Prostate gland (tissue), 2 donors: Measurements from ENCODE around the gene PGAP6.
"Not testable (repeated sequence)": the region's sequence is repeated elsewhere in the genome, so short reads cannot be mapped to it uniquely, and the experiment has no call there.

ENCODE experiments used
- POLR2A ChIP-seq: fragments of 450-650 bp; IDR thresholded peaks from one replicate; pipeline ENCODE4 v1.6.1; 2016; ENCODE audit warnings: antibody characterized with exemption, mild to moderate bottlenecking
- POLR2AphosphoS5 ChIP-seq: sonication (generic); formaldehyde crosslinking; IDR thresholded peaks from one replicate; pipeline ENCODE4 v1.6.1; 2017; ENCODE audit warnings: antibody characterized with exemption
- TF ChIP-seq, protein P1 (sequence below), 4 experiments: fragments of 200-600 bp in 2 of 4; fragments of 450-650 bp in 2 of 4; sonication (generic) in 2 of 4; IDR thresholded peaks; 1 replicate in 3 of 4; 2 replicates in 1 of 4; pipeline ENCODE4 v1.5.1; 2016 to 2019; ENCODE audit warnings: antibody characterized with exemption in 4 of 4, mild to moderate bottlenecking in 2 of 4, moderate library complexity in 2 of 4

DNA sequence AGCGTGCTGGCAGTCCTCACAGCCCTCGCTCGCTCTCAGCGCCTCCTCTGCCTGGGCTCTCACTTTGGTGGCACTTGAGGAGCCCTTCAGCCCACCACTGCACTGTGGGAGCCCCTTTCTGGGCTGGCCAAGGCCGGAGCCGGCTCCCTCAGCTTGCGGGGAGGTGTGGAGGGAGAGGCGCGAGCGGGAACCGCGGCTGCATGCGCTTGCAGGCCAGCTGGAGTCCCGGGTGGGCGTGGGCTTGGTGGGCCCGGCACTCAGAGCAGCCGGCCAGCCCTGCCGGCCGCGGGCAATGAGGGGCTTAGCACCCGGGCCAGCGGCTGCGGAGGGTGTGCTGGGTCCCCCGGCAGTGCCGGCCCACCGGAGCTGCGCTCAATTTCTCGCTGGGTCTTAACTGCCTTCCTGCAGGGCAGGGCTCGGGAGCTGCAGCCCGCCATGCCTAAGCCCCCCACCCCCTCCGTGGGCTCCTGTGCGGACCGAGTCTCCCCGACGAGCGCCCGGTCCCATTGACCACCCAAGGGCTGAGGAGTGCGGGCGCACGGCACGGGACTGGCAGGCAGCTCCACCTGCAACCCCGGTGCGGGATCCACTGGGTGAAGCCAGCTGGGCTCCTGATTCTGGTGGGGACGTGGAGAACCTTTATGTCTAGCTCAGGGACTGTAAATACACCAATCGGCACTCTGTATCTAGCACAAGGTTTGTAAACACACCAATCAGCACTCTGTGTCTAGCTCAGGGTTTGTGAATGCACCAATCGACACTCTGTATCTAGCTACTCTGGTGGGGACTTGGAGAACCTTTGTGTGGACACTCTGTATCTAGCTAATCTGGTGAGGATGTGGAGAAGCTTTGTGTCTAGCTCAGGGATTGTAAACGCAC is 40.4 kb downstream of the PGAP6 start:
- TF ChIP-seq, protein P1, sequence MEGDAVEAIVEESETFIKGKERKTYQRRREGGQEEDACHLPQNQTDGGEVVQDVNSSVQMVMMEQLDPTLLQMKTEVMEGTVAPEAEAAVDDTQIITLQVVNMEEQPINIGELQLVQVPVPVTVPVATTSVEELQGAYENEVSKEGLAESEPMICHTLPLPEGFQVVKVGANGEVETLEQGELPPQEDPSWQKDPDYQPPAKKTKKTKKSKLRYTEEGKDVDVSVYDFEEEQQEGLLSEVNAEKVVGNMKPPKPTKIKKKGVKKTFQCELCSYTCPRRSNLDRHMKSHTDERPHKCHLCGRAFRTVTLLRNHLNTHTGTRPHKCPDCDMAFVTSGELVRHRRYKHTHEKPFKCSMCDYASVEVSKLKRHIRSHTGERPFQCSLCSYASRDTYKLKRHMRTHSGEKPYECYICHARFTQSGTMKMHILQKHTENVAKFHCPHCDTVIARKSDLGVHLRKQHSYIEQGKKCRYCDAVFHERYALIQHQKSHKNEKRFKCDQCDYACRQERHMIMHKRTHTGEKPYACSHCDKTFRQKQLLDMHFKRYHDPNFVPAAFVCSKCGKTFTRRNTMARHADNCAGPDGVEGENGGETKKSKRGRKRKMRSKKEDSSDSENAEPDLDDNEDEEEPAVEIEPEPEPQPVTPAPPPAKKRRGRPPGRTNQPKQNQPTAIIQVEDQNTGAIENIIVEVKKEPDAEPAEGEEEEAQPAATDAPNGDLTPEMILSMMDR (IDR thresholded peaks at IDR 0.05), result not testable (repeated sequence)
- TF ChIP-seq POLR2AphosphoS5, POLR2A: not testable (repeated sequence)
